Measurements from ENCODE around the gene GREB1.

- no peak for TF ChIP-seq CTCF (IDR thresholded peaks at IDR 0.05)
- TF ChIP-seq EZH2 (IDR thresholded peaks at IDR 0.05; ENCODE audit: borderline replicate concordance, insufficient read depth, low read depth, low read length, poor library complexity, severe bottlenecking), result no peak
Observed at GRCh38 chr2:11659851-11660250, 126.0 kb downstream of the GREB1 start.

All from B cell (primary cell).